HG03095 (cell line): ENCODE data around the gene POU2F3.

Experiments used
- ATAC-seq: cut with Tn5 transposase; IDR thresholded peaks from one replicate; pipeline ENCODE4 v1.9.1; 2021; ENCODE audit warnings: moderate library complexity; ENCODE audit not compliant: unreplicated experiment

The POU2F3 gene

DNA sequence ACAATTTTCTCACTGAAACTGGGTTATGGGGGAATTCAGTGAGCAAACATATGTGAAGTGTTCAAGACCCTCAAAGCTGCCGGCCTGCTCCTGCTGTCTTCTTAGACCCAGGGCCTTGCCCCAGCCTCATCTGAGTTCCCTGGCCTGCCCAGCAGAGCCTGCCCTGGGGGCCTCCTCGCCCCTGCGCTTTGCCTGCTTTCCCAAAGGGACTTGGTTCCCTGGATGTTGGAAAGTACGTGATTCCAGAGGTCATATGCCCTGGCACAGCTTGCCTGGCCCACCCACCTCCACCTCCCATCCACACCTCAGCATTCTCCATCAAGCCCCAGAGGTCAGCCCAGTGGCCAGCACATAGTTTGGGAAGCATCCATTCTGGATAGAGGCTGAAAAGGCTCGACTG is 13.7 kb upstream of the POU2F3 start:
- no peak for ATAC-seq

DNA sequence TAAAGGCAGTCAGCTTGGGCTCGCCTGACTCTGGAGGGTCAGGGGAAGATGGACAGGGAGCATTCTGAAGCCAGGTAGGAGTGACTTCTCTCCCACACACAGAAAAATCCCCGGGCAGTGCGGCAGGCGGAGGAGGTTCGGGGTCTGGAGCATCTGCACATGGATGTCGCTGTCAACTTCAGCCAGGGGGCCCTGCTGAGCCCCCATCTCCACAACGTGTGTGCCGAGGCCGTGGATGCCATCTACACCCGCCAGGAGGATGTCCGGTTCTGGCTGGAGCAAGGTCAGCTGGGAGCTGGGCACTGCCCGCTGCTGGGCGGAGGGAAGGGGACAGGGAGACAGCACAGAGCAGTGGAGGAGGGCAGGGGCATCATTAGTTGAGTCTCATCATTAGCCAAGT is 13.2 kb upstream of the POU2F3 start:
- ATAC-seq, result no peak

DNA sequence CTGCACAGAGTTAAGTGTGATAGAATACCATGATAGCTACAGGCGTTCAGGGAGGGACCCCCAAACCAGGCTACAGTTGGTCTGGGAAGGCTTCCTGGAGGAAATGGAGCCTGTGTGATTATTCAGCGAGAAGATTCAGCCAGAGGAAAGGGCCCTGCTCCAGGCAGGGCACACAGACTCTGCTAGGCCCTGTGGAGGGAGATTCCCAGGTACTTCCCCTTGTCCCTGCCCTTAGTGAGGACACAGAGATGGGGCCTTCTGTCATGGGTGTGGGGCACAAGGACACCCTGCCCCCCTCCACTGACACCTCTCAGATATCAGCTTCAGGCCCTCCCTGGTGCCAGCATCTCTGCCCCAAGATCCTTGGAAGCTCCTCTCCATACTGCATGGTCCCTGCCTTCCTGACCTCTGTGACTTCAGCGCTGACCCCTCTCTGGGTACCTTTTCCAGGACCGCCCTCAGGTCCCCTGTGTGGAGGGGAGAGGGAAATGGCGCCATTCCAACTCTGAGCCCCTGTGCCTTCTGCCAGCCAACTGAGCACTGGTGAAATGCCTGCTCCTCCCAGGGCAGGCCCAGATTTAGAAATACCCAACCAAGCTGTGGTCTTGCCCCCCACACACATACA is 12.6 kb upstream of the POU2F3 start:
- ATAC-seq, result no peak

DNA sequence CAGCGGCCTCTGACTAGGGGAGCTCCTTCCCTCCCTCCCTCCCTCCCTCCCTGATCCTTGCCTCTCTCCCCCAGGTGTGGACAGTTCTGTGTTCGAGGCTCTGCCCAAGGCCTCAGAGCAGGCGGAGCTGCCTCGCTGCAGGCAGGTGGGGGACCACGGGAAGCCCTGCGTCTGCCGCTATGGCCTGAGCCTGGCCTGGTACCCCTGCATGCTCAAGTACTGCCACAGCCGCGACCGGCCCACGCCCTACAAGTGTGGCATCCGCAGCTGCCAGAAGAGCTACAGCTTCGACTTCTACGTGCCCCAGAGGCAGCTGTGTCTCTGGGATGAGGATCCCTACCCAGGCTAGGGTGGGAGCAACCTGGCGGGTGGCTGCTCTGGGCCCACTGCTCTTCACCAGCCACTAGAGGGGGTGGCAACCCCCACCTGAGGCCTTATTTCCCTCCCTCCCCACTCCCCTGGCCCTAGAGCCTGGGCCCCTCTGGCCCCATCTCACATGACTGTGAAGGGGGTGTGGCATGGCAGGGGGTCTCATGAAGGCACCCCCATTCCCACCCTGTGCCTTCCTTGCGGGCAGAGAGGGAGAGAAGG is 11.1 kb upstream of the POU2F3 start:
- ATAC-seq, result no peak

DNA sequence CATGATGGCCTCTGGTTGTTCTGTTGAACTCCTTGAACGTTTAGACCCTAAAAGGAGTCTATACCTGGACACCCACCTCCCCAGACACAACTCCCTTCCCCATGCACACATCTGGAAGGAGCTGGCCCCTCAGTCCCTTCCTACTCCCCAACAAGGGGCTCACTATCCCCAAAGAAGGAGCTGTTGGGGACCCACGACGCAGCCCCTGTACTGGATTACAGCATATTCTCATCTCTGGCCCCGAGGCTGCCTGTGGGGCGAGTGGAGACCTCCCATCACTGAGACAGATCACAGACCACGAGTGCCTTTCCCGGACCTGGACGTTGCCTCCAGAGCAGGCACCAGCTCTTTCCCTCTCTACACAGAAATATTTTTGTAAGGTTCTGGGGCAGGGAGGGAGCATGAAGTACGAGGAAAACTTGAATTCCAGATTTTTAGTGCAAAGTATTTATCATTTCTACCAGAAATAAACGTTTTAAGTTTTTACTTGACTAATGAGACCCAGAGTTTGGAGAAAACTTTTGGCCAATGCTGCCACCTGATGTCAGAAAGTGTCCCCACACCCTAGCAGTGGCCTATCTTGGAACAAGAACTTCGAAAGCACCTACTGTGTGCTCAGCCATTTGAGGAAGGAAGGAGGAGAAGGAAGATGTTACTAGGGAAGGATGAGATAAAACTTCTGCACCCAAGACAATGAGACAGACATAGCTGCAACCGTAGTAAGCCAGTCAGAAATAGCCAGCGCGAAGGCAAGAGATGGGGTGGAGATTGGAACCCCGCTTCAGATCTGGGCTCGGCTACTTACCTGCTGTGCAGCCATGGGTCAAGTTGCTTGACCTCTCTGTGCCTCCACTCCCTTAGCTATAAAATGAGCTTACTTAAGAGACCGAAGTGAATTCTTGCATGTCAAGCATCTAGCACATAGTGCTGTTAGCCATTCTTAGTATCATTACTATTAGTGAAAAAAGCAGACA is 10.2 kb upstream of the POU2F3 start:
- ATAC-seq, result no peak

DNA sequence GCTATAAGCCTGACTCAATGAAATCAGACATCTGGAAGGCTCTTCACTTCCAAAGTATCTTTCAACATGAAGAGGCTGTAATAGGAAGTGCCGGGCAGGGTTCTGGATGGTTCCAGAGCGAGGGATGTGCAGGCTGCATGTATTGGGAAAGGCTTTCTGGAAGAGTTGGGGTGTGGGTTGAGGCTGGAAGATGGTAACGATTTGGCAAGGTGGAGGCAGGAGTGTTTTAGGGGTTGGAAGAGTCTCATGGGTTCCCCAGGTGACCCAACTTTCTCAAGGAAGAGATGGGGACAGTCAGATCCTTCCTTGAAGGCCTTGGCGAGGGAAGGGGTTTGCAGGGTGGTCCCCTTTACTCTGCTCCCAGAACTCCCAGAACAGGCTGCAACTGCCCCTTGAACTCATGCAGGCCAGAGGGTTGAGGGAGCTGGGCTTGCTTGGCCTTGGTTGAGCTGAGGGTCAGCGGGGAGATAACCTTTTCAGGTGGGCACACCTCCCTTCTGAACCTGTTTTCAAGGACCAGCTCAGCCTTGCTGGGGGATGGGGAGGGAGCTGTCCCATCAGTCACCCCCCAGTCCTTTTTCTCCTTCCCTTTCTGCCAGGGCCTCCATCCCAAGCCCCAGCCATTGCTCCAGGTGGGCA is 9.4 kb upstream of the POU2F3 start:
- ATAC-seq, result no peak

DNA sequence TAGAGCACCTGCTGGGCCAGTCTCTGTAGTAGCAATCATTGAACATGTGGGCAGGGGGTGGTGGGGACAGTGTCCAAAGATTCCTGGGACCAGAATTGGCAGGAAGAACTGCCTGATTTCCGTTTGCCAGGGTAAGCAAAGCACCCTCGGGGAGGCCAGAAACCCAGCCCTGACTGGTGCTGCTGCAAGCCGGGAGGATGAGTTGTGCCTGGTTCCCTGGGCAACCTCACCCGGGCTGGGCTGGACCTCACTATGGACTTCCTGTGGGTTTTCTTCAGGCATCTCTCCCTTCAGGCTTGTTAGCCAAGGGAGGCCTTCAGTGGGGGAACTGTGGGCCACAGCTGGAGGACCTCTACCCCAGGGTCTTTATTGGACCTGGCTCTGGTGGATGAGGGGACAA is 8.0 kb upstream of the POU2F3 start:
- ATAC-seq, result no peak

DNA sequence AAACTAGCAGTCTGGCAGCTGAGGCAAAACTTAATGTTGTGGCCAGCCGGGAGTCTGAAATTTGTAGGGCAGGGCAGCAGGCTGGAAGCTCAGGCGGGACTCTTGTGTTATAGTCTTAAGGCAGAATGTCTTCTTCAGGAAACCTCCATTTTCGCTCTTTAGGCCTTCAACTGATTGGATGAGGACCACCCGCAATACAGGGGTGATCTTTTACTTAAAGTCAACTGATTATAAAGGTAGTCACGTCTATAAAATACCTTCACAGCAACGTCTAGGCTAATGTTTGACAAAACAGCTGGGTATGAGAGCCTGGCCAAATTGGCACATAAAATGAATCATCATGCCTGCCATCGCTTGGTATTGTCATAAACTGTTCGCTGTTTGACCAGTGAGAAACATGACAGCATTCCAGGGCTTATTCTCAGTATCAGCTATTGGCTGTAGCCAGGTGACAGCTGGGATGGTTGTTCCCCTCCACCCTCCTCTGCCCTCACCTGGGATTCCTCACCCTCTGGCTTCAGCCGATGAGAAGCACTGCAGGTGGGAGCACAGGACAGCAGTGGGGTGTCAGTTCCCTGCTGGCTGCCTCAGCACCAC is 6.6 kb upstream of the POU2F3 start:
- no peak for ATAC-seq

DNA sequence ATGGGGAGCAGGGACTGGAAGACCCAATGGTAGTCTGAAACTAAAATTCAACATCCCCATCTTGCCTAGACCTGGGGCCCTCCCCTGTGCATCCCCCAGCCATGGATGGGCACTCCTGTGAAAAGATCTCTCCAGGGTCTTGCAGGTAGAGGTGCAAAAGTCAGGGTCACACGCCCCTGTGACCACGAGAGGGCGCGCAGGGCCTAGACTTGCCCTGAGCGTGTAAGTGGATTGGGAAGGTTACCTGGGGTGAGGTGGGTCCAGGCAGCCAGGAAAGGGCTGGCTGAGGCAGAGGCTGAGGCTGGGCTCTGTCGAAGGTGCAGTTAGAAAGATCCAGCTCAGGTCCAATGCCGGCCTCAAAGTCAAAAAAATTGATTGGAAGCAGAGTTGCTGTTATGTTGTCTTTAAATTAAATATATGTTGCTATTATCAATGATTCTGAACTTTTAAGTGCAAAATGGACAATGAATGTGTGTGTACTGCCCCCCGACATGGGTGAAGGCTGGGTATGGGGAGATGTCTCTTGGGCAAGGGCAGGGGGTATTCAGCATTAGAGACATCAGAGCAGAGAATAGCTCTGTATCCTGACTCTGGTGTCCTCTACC is 4.8 kb upstream of the POU2F3 start:
- no peak for ATAC-seq

DNA sequence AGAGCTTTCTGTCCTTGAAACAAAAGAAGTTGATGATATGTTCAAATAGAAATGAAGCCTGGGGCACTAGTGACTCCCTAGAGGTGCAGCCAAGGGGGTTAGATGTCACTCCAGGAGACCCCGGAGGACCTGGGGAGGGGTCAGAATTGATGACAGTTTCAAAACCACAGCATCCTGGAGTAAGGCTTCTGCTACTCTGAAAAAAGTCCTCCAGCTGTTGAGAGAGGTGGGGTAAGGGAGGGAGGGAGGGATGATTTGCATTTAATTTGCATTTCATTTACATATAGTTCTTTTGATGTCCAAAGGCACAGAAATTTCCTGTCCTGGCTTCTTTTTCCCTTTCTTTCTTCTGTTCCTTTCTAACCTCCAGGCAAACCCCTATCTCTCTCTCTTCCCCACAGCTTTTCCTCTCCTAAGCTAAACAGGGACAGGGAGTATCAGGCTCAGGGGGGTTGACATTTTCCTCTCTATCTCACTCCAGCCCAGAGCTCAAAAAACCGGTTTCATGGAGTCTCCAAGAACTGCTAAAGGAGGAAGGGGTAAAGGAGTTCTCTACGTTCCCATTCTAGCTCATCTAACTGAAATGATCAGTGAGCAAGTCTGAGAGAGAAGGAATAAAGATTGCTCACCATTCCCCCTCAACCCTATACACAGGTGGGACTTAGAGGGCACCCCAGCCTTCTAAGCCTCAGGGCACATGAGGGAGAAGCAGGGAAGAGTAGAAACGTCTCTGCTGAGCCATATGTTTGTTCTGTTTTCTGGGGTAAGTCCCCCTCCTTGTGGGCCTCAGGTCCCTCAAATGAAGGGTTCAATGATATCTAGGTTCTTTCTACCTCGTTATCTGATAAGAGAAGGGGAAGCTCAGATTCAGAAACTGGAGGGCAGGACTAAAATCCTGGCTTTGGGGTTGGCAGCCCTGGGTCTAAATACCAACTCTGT is 3.5 kb upstream of the POU2F3 start:
- no peak for ATAC-seq

DNA sequence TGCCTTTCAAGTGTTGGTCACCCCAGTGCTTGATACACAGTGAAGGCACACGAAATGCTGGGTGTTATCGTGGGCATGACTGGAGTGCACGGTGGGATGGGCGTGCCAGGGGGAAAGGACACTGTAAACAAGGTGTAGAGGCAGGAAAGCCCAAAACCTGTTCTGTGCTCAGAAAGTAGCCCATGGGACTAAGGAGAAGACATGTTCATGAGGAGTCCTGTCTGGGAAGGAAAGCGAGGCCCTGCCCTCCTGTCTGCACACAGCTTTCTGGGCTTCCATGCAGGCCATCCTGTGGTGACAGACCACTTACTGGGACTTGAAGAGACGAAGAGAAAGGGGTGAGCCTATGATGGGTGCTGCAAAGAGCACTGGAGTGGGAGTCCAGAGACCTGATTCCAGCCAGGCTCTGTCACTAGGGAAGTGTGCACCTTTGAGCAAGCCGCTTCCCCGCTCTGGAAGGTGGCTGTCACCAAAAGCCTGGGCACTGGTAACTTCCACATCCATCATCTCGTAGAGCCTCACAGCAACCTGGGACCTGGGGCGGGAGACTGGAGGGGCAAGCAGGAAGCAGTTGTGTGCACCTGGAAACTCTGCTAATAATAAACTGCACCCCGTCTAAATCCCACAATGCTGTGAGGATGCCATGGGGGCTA is 846 bp upstream of the POU2F3 start:
- ATAC-seq, result no peak

DNA sequence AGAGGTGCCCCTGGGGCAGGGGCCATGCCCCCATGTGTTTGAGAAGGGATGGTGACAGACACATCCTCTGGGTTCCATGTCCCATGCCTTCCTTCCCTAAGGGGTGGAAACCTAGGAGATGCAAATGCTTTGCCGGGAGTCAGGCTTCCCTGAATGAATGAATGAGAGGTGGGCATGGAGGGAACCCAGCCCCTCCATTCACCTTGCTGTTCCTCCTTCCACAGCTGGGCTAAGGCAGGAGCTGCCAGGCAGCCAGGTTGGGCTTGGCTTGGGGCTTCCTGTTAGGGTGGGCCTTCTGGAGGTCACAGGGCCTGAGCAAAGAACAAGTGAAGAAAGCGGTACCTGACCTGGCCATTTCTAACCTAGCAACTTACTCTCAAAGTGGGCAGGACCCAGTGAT is 926 bp downstream of the POU2F3 start:
- ATAC-seq, result no peak

DNA sequence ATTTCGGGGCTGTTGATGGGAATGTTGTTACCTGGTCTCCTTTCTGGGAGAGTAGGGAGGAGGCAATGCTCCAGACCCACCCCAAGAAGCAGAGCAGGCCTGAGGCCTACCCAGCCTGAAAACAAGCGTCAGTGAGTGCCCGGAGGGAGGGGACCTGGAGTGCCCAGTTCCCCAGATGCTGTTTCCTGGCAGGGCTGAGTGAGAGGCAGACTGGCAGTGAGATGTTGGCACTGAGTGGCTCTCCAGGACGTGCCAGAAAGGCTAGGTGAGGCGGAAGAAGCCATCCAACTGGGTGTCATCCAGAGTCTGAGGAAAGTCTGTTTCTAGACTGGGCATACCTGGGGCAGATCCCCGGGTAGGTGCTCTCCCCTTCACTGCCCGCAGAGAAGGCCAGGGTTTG is 1.3 kb downstream of the POU2F3 start:
- ATAC-seq, result no peak

DNA sequence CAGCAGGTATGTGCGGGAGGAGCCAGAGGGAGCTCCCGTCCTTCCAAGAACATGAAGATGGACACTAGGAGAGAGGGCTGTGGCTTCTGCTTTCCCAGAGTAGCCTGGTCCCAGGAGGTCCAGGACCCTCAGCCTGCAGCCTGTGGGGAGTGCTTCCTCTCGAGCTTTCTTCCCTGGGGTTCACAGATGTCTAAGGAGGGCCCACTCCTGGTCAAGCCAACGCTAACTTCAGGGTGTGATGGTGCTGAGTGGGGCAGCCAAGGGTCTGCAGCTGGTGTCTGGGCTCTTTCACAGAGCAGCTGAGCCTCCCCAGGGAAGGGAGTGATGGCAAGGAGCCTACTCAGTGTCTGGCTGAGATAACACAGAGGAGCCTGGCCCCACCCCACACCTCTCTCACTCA is 3.3 kb downstream of the POU2F3 start:
- ATAC-seq, result no peak

DNA sequence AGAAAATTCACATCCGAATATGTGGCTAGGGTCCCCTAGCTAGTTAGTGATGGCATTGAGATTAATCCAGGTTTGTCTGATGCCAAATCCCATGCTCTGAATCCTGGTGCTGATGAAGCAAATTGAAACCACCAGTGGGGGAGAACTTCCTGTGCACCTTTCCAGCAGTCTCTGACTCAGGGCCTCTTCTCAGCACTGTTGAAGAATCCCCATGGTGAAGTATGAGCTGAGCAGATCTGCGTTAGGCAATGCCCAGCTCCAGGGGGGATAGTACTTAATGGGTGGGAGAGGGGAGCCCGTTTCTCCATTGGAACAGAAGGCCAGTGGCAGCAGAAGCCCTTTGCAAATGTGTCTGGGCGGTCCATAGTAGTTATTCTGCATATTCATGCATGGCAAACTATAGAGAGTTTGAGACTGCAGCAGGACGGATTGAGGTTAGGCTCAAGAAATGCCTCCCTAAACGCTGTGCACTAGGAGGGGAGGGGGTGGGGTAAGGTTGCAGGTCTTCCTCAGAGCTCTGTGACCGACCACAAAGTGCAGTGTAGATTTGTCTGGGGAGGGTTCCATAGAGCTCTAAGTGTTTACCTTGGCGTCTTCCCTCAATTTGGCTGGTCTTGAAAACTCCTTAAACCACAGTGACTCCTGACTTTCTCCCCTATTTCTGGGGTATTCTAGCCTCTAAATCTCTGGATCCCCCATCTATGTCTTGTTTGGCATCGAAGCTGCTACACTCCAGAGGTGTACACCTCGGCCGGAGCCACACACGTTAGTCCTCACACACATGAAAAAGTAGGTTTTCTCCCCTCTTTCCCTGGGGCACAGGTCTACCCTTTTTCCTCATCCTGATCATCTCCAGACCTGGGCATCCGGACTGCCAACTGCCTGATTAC is 4.8 kb downstream of the POU2F3 start:
- no peak for ATAC-seq

DNA sequence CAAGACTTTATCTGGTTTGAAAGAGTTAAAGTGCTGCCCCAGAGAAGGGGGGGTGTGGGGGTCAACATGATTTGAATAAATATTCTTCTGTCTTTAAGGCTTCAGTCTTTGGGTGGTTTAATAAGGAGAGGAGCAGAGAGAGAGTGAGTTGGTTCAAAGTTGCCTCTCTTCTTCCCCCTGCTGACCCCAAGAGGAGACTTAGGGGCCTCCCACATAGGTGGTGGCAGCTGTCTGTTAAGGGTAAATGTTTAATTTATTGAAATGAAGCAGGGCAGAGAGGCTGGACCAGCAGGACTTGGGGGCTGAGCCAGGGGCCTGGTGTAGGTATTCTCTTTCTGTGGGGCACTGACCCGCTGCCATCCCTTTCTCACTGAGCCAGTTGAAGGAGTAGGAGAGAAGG is 5.5 kb downstream of the POU2F3 start:
- ATAC-seq, result no peak

DNA sequence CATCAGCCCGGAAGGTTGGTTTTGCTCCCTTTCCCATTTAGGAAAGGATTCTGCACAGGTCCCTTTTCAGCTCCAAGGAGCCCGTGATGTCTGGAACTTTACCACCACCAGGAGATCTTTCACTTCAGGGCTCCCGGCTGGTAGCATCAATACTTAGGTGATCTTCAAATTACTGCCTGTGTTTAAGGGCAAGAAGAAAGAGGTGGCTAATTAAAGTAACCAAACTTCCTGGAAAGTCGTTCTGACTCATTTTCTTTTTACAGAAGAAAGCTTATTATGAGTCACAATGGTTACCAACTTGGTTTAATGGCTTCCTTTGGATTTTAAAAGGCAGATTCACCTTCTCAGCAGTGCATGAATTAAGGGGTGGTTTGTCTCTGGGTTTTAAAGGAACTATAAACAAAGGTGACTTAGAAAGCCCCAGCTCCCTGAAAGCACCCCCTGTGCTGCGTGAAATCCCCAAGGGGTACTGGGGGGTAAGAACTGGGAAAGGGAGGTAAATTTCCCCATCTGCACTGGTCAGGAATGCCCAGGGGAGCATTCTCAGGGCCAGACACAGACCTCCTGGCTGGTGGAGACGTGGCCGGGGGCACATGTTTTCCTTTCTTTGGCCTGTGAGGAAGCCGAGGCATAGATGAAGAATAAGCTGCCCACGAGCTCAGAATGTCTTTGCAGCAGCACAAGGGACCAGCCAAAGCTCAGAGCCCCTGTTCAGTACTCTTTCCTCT is 8.8 kb downstream of the POU2F3 start:
- ATAC-seq, result peak; percentile 57
